Measurements from ENCODE around the gene AGBL4.

The AGBL4 gene

DNA sequence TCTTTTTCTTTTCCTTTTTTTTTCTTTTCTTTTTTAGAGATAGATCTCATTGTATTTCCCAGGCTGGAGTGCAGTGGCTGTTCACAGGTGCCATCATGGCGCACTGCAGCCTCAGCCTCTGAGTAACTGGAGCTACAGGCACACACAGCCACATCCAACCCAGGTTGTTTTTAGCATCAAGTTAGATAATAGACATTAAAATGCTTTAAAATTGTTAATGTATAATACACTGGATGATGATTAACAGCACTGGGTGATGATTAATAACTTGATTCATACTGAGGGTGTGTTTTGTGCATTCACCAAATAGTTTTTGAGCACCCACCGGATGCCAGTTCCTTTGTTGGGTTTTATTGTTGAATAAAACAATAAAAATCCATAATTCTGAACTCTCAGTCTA, 1322.3 kb downstream of the AGBL4 start:
- no peak for TF ChIP-seq CTCF (conservative IDR thresholded peaks at IDR 0.05)
- no peak overlapping the region for H3K27ac ChIP-seq

- TF ChIP-seq CTCF (conservative IDR thresholded peaks at IDR 0.05) = peak; percentile 90
- H3K27ac ChIP-seq = no peak overlapping the region
These were observed 1326.6 kb downstream of the AGBL4 start for GRCh38 chr1:48697066-48697707.

- TF ChIP-seq CTCF (conservative IDR thresholded peaks at IDR 0.05) = no peak
- H3K27ac ChIP-seq = no peak overlapping the region
These were observed 1328.6 kb downstream of the AGBL4 start for GRCh38 chr1:48695161-48695560.

GRCh38 chr1:48693674-48694320, 1330.0 kb downstream of the AGBL4 start:
- TF ChIP-seq CTCF (conservative IDR thresholded peaks at IDR 0.05) = no peak
- H3K27ac ChIP-seq = no peak overlapping the region

DNA sequence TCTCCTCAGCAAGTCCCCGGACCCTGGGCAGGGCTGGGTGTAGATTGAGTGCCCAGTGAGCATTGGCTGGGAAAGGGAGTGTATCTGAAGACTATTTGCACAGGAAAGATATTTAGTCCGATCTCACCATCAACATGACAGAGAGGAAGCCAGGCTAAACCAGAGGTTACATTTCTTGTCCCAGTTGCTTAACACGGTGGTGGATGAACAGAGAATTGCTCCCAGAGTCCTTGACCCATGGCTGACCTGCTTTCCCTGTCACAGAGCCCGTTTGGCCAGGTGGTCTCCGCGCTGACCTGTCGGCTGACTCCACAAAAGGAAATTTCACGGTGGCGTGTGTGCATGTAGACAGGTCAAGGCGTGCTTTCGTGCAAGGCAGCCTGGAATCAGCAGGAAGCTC, 1330.6 kb downstream of the AGBL4 start:
- no peak overlapping the region for H3K27ac ChIP-seq
- no peak for TF ChIP-seq CTCF (conservative IDR thresholded peaks at IDR 0.05)

- no peak for TF ChIP-seq CTCF (conservative IDR thresholded peaks at IDR 0.05)
- H3K27ac ChIP-seq = no peak overlapping the region
These were observed 1331.5 kb downstream of the AGBL4 start for GRCh38 chr1:48692235-48692634.

GRCh38 chr1:48691429-48692001, 1332.2 kb downstream of the AGBL4 start:
- TF ChIP-seq CTCF (conservative IDR thresholded peaks at IDR 0.05) = no peak
- H3K27ac ChIP-seq = no peak overlapping the region
